Breast epithelium (tissue), 3 donors: Measurements from ENCODE around the gene BEST1.

Source experiments
- POLR2A ChIP-seq: fragments of 450-650 bp; IDR thresholded peaks from one replicate; pipeline ENCODE4 v1.6.1; 2016; ENCODE audit warnings: antibody characterized with exemption, mild to moderate bottlenecking, moderate library complexity
- TF ChIP-seq, protein P1 (sequence below), 3 donors: fragments of 450-650 bp; IDR thresholded peaks; one replicate each; pipeline ENCODE4 v1.5.1; 2016 to 2017; ENCODE audit warnings: antibody characterized with exemption in 3 of 3, mild to moderate bottlenecking in 3 of 3, moderate library complexity in 3 of 3

DNA sequence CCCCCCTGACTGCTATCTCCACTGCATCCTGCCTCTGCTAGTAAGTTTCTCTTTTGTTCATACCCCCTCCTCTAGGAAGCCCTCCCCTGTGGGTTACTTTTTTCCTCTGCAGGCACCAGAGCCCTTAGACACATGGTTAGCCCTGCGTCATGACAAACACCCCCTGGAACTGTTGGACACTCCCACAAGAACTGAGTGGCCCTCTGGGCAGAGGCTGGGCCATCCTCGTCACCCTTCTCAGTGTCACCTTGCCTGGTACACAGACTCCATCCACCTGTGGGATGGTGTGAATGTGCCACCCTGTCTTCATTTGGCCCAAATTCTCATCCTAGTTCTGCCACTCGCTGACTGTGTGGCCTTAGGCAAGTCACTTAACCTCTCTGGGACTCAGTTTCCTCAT lies 28.7 kb upstream of the BEST1 start:
- TF ChIP-seq, protein P1, sequence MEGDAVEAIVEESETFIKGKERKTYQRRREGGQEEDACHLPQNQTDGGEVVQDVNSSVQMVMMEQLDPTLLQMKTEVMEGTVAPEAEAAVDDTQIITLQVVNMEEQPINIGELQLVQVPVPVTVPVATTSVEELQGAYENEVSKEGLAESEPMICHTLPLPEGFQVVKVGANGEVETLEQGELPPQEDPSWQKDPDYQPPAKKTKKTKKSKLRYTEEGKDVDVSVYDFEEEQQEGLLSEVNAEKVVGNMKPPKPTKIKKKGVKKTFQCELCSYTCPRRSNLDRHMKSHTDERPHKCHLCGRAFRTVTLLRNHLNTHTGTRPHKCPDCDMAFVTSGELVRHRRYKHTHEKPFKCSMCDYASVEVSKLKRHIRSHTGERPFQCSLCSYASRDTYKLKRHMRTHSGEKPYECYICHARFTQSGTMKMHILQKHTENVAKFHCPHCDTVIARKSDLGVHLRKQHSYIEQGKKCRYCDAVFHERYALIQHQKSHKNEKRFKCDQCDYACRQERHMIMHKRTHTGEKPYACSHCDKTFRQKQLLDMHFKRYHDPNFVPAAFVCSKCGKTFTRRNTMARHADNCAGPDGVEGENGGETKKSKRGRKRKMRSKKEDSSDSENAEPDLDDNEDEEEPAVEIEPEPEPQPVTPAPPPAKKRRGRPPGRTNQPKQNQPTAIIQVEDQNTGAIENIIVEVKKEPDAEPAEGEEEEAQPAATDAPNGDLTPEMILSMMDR (IDR thresholded peaks at IDR 0.05) = no peak
- TF ChIP-seq POLR2A = no peak
